Measurements from ENCODE around the gene GPR183. TPM values are rescaled to one million over a fixed set of nuclear protein-coding genes. Genes with fewer than 3 reads are reported as not detected.

GPR183 gene
- 10 to 100 TPM; 46.4 to 47.1 TPM for total RNA-seq

GRCh38 chr13:99307247-99307646 is at the start of gene GPR183:
Gene GPR183 (minus strand): TSS chr13:99307399. CDS start chr13:99296145, 11,254 bp downstream.
- peaks cover 40% of the 10 kb centered on the region for H3K36me3 Mint-ChIP-seq
- H3K27me3 Mint-ChIP-seq = no peaks in the 10 kb centered on the region
- peak within 1 kb of the TSS; percentile 93 for H3K4me3 Mint-ChIP-seq
- CTCF ChIA-PET = interaction anchor here (0.6 to 3.3 kb wide), 9 partner anchors 10 to 130 kb away, joined by 3 to 17 read pairs (median 4); no protein-coding TSS in a partner anchor
- H3K27ac Mint-ChIP-seq = peak within 1 kb of the TSS; percentile 99
- intact Hi-C loops (cut with micrococcal nuclease) = loop anchor here (1.0 to 10.0 kb wide), 8 partner anchors 8 to 298 kb away; partner anchors contain the start of genes CLYBL and UBAC2
- H3K9me3 Mint-ChIP-seq = no peaks in the 10 kb centered on the region
- peaks cover 73% of the 10 kb centered on the region for H3K4me1 Mint-ChIP-seq (ENCODE audit: low read depth)
- DNase-seq = no peak
- POLR2A ChIA-PET = interaction anchor here (1.0 to 14.1 kb wide), 15 partner anchors 6 to 417 kb away, joined by 3 to 246 read pairs (median 5); no protein-coding TSS in a partner anchor

GRCh38 chr13:99356262-99357091 is 49.3 kb upstream of the GPR183 start:
- Mint-ChIP-seq H3K4me1 (ENCODE audit: low read depth) (peaks cover 96% of the 10 kb centered on the region), H3K4me3 (peak overlapping the region; percentile 56), H3K36me3 (peaks cover 50% of the 10 kb centered on the region), H3K9me3 (no peaks in the 10 kb centered on the region), H3K27ac (peak overlapping the region; percentile 95), H3K27me3 (no peaks in the 10 kb centered on the region)
- ChIA-PET CTCF (interaction anchor here (0.7 to 7.6 kb wide), 8 partner anchors 44 to 180 kb away, joined by 3 to 68 read pairs (median 4); partner anchors contain the start of gene GPR183), POLR2A (interaction anchor here (1.1 to 7.6 kb wide), 9 partner anchors 9 to 78 kb away, joined by 3 to 246 read pairs (median 15); partner anchors contain the start of gene GPR183)
- intact Hi-C loops (cut with micrococcal nuclease) = loop anchor here (1.0 to 10.0 kb wide), 15 partner anchors 11 to 842 kb away; partner anchors contain the start of gene UBAC2
- peak; percentile 62 for DNase-seq

- ChIA-PET POLR2A (interaction anchor here (1.4 to 7.6 kb wide), 6 partner anchors 22 to 78 kb away, joined by 4 to 246 read pairs (median 23); partner anchors contain the start of gene GPR183), CTCF (interaction anchor here (0.6 to 7.6 kb wide), 8 partner anchors 42 to 180 kb away, joined by 3 to 68 read pairs (median 4); partner anchors contain the start of gene GPR183)
- no peak for DNase-seq
- Mint-ChIP-seq H3K9me3 (no peaks in the 10 kb centered on the region), H3K36me3 (peaks cover 48% of the 10 kb centered on the region), H3K4me3 (peak overlapping the region; percentile 56), H3K27me3 (no peaks in the 10 kb centered on the region), H3K4me1 (ENCODE audit: low read depth) (peaks cover 97% of the 10 kb centered on the region), H3K27ac (peak overlapping the region; percentile 95)
- intact Hi-C loops (cut with micrococcal nuclease) = loop anchor here (2.0 to 10.0 kb wide), 6 partner anchors 41 to 841 kb away; partner anchors contain the start of gene UBAC2
These were observed 48.7 kb upstream of the GPR183 start for GRCh38 chr13:99356012-99356261.

- ChIA-PET POLR2A (interaction anchor here (1.4 to 7.6 kb wide), 5 partner anchors 21 to 53 kb away, joined by 4 to 246 read pairs (median 26); partner anchors contain the start of gene GPR183), CTCF (interaction anchor here (0.6 to 7.6 kb wide), 6 partner anchors 41 to 179 kb away, joined by 3 to 68 read pairs (median 4); partner anchors contain the start of gene GPR183)
- Mint-ChIP-seq H3K9me3 (no peaks in the 10 kb centered on the region), H3K4me3 (peak overlapping the region; percentile 56), H3K36me3 (peaks cover 48% of the 10 kb centered on the region), H3K27me3 (no peaks in the 10 kb centered on the region), H3K27ac (peak overlapping the region; percentile 95), H3K4me1 (ENCODE audit: low read depth) (peaks cover 97% of the 10 kb centered on the region)
- peak; percentile 42 for DNase-seq
- intact Hi-C loops (cut with micrococcal nuclease) = loop anchor here (2.0 to 10.0 kb wide), 6 partner anchors 41 to 841 kb away; partner anchors contain the start of gene UBAC2
These were observed 48.2 kb upstream of the GPR183 start for GRCh38 chr13:99355267-99356011.

DNA sequence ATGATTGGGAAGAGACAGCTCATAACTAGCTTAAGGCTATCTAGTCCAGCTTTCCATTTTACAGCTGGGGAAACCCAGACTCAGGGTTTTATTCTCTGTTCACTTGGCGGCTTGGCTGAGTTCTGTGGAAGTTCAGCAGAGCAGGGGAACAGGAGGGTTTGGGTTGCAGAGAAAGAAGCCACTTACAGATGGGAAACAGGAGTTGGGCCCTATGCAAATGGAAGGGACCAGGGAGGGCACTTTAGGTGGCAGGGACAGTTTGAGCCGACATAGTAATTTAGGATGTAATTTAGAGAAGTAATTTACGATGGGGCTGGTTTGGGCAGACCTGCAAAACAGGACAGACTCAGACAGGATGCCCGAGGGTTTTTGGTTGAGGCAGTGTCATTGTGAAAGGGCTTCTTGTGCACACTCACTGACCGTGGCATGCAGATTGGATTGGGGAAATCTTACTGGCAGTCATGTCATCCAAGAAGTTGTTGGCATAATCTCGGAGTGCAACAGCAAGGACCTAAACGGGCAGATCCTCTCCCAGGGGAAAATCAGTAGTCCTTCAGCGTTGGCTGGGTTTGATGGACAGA is 47.3 kb upstream of the GPR183 start:
- Mint-ChIP-seq H3K27me3 (no peaks in the 10 kb centered on the region), H3K27ac (peak overlapping the region; percentile 80), H3K4me3 (peak overlapping the region; percentile 63), H3K36me3 (peaks cover 42% of the 10 kb centered on the region), H3K9me3 (no peaks in the 10 kb centered on the region), H3K4me1 (ENCODE audit: low read depth) (peaks cover 94% of the 10 kb centered on the region)
- POLR2A ChIA-PET = interaction anchor here (0.7 to 7.6 kb wide), 5 partner anchors 27 to 80 kb away, joined by 3 to 246 read pairs (median 20); partner anchors contain the start of gene GPR183
- DNase-seq = peak; percentile 71
- intact Hi-C loops (cut with micrococcal nuclease) = loop anchor here (10.0 kb wide), 2 partner anchors 300 to 840 kb away; no protein-coding TSS in a partner anchor
- CTCF ChIA-PET = interaction anchor here (0.9 to 7.6 kb wide), 8 partner anchors 29 to 148 kb away, joined by 3 to 68 read pairs (median 12); no protein-coding TSS in a partner anchor

GRCh38 chr13:99353836-99354235 is 46.6 kb upstream of the GPR183 start:
- POLR2A ChIA-PET = interaction anchor here (0.7 to 7.6 kb wide), 7 partner anchors 27 to 84 kb away, joined by 3 to 246 read pairs (median 8); partner anchors contain the start of gene GPR183
- intact Hi-C loops (cut with micrococcal nuclease) = loop anchor here (1.0 to 10.0 kb wide), 3 partner anchors 32 to 839 kb away; no protein-coding TSS in a partner anchor
- H3K36me3 Mint-ChIP-seq = peaks cover 41% of the 10 kb centered on the region
- H3K9me3 Mint-ChIP-seq = no peaks in the 10 kb centered on the region
- H3K27me3 Mint-ChIP-seq = no peaks in the 10 kb centered on the region
- H3K27ac Mint-ChIP-seq = peak overlapping the region; percentile 80
- CTCF ChIA-PET = interaction anchor here (0.9 to 7.6 kb wide), 9 partner anchors 29 to 147 kb away, joined by 3 to 68 read pairs (median 12); partner anchors contain the start of gene GPR183
- DNase-seq = peak; percentile 48
- peaks cover 93% of the 10 kb centered on the region for H3K4me1 Mint-ChIP-seq (ENCODE audit: low read depth)
- peak overlapping the region; percentile 63 for H3K4me3 Mint-ChIP-seq

- H3K4me3 Mint-ChIP-seq = peak overlapping the region; percentile 63
These were observed 46.0 kb upstream of the GPR183 start for GRCh38 chr13:99353246-99353600.

GRCh38 chr13:99352351-99353245 is 45.4 kb upstream of the GPR183 start:
- Mint-ChIP-seq H3K27me3 (no peaks in the 10 kb centered on the region), H3K9me3 (no peaks in the 10 kb centered on the region), H3K4me1 (ENCODE audit: low read depth) (peaks cover 93% of the 10 kb centered on the region), H3K4me3 (peak overlapping the region; percentile 63), H3K27ac (peak overlapping the region; percentile 89), H3K36me3 (peaks cover 47% of the 10 kb centered on the region)
- intact Hi-C loops (cut with micrococcal nuclease) = loop anchor here (1.0 to 10.0 kb wide), 4 partner anchors 30 to 838 kb away; no protein-coding TSS in a partner anchor
- DNase-seq = peak; percentile 78
- ChIA-PET CTCF (interaction anchor here (0.7 to 7.6 kb wide), 20 partner anchors 13 to 176 kb away, joined by 3 to 68 read pairs (median 4); partner anchors contain the start of gene GPR183), POLR2A (interaction anchor here (0.7 to 7.6 kb wide), 21 partner anchors 9 to 151 kb away, joined by 3 to 246 read pairs (median 7); partner anchors contain the start of genes GPR183 and UBAC2)

More at GRCh38 chr13:99353246-99353600, 46.0 kb upstream of the GPR183 start:
- no peak for DNase-seq
- Mint-ChIP-seq H3K27ac (peak overlapping the region; percentile 89), H3K27me3 (no peaks in the 10 kb centered on the region), H3K9me3 (no peaks in the 10 kb centered on the region), H3K4me1 (ENCODE audit: low read depth) (peaks cover 93% of the 10 kb centered on the region), H3K36me3 (peaks cover 41% of the 10 kb centered on the region)
- CTCF ChIA-PET = interaction anchor here (0.5 to 7.6 kb wide), 13 partner anchors 18 to 146 kb away, joined by 3 to 68 read pairs (median 5); partner anchors contain the start of gene GPR183
- intact Hi-C loops (cut with micrococcal nuclease) = loop anchor here (1.0 to 10.0 kb wide), 3 partner anchors 31 to 838 kb away; no protein-coding TSS in a partner anchor
- POLR2A ChIA-PET = interaction anchor here (1.6 to 7.6 kb wide), 13 partner anchors 8 to 83 kb away, joined by 6 to 246 read pairs (median 11); partner anchors contain the start of gene GPR183

- Mint-ChIP-seq H3K4me1 (ENCODE audit: low read depth) (peaks cover 93% of the 10 kb centered on the region), H3K27me3 (no peaks in the 10 kb centered on the region), H3K9me3 (no peaks in the 10 kb centered on the region), H3K36me3 (peaks cover 51% of the 10 kb centered on the region), H3K4me3 (peak overlapping the region; percentile 63), H3K27ac (peak overlapping the region; percentile 89)
- DNase-seq = peak; percentile 59
- intact Hi-C loops (cut with micrococcal nuclease) = loop anchor here (1.0 to 10.0 kb wide), 3 partner anchors 56 to 837 kb away; no protein-coding TSS in a partner anchor
- ChIA-PET CTCF (interaction anchor here (0.5 to 7.6 kb wide), 17 partner anchors 12 to 300 kb away, joined by 3 to 68 read pairs (median 4); no protein-coding TSS in a partner anchor), POLR2A (interaction anchor here (0.8 to 7.6 kb wide), 20 partner anchors 8 to 151 kb away, joined by 3 to 246 read pairs (median 7); partner anchors contain the start of genes GPR183 and UBAC2)
These were observed 44.6 kb upstream of the GPR183 start for GRCh38 chr13:99351772-99352171.

Measured in activated CD4-positive, alpha-beta memory T cell treated with anti-CD3 and anti-CD28 coated beads for 36 hours (primary cell).